Keratinocyte (primary cell): Measurements from ENCODE around the gene ZDHHC12. TPM values are rescaled to one million over a fixed set of nuclear protein-coding genes. Genes with fewer than 3 reads are reported as not detected.

Experiments
- DNase-seq: peaks from one replicate; pipeline ENCODE4 v3.0.0-alpha.2; 2011; ENCODE audit warnings: low read depth, missing footprints, low spot score
- FAIRE-seq: peaks from 2 replicates; lab custom pipeline; 2011; peaks lifted over from hg19 to GRCh38; lab: Jason Lieb, UNC
- H2AFZ ChIP-seq: 2 replicates; pipeline ENCODE4 v1.6.0; 2012; ENCODE audit warnings: low read length, control low read depth, inconsistent platforms; ENCODE audit not compliant: control insufficient read depth
- H3K27ac ChIP-seq: 2 replicates; pipeline ENCODE4 v1.5.1; 2011; ENCODE audit warnings: low read length; ENCODE audit not compliant: control insufficient read depth, insufficient read depth
- H3K27me3 ChIP-seq: 3 replicates; pipeline ENCODE4 v1.6.0; 2011; ENCODE audit warnings: low read length; ENCODE audit not compliant: control insufficient read depth, insufficient read depth; ENCODE audit errors: extremely low read depth
- H3K36me3 ChIP-seq, 2 experiments: 2 replicates in 1 of 2; 3 replicates in 1 of 2; pipeline ENCODE4 v1.5.1; 2011; ENCODE audit warnings: low read length in 2 of 2, mild to moderate bottlenecking in 1 of 2; ENCODE audit not compliant: control insufficient read depth in 2 of 2, insufficient read depth in 2 of 2; ENCODE audit errors: extremely low read depth in 1 of 2
- H3K4me1 ChIP-seq: 3 replicates; pipeline ENCODE4 v1.5.1; 2011; ENCODE audit warnings: low read length; ENCODE audit not compliant: control insufficient read depth, insufficient read depth; ENCODE audit errors: extremely low read depth
- H3K4me2 ChIP-seq: 3 replicates; pipeline ENCODE4 v1.6.0; 2011; ENCODE audit warnings: low read depth, low read length; ENCODE audit not compliant: control insufficient read depth, insufficient read depth; ENCODE audit errors: extremely low read depth
- H3K4me3 ChIP-seq, 3 experiments: fragments of 200-600 bp in 1 of 3; sonication (generic) in 1 of 3; 2 replicates in 2 of 3; 3 replicates in 1 of 3; pipeline ENCODE4 v1.5.1; 2011 to 2016; ENCODE audit warnings: low read length in 3 of 3, mild to moderate bottlenecking in 3 of 3, control low read depth in 2 of 3, inconsistent platforms in 1 of 3, low read depth in 1 of 3, mixed read lengths in 1 of 3, mixed run types in 1 of 3, moderate library complexity in 1 of 3; ENCODE audit not compliant: control insufficient read depth in 2 of 3, insufficient read depth in 2 of 3; ENCODE audit errors: extremely low read depth in 1 of 3
- H3K79me2 ChIP-seq: 2 replicates; pipeline ENCODE4 v1.6.0; 2012; ENCODE audit warnings: low read length; ENCODE audit not compliant: control insufficient read depth, insufficient read depth
- H3K9ac ChIP-seq: 3 replicates; pipeline ENCODE4 v1.6.0; 2011; ENCODE audit warnings: low read length; ENCODE audit not compliant: control insufficient read depth, insufficient read depth; ENCODE audit errors: extremely low read depth
- H3K9me1 ChIP-seq: 3 replicates; pipeline ENCODE4 v1.6.0; 2011; ENCODE audit warnings: low read length; ENCODE audit not compliant: control insufficient read depth, insufficient read depth; ENCODE audit errors: extremely low read depth
- H3K9me3 ChIP-seq: 2 replicates; pipeline ENCODE4 v1.5.1; 2012; ENCODE audit warnings: low read depth, low read length; ENCODE audit not compliant: control insufficient read depth
- H4K20me1 ChIP-seq: 3 replicates; pipeline ENCODE4 v1.6.0; 2011; ENCODE audit warnings: low read length; ENCODE audit not compliant: control insufficient read depth, insufficient read depth; ENCODE audit errors: extremely low read depth
- EZH2 ChIP-seq: IDR thresholded peaks from one replicate; pipeline ENCODE4 v1.6.1; 2012; ENCODE audit warnings: inconsistent platforms, mild to moderate bottlenecking, low read length, moderate library complexity
- dilution Hi-C: fragments of 300-500 bp; cut with MboI; formaldehyde crosslinking; loops from one replicate; pipeline ENCODE4 v1.7.0; 2020; ENCODE audit warnings: low sequenced_read_pairs; ENCODE audit not compliant: extremely low pct_ligation_motif_present
- polyA plus RNA-seq, 5 experiments: library from polyadenylated mRNA; depleted of rRNA in 3 of 5; stranded (reverse) in 3 of 5; stranded (forward) in 1 of 5; unstranded in 1 of 5; fragments of >200 nt; gene quantifications; 1 replicate in 1 of 5; 2 replicates in 3 of 5; 3 replicates in 1 of 5; pipeline versions ENCODE4 v1.2.1 to v1.2.3, GENCODE V29; 2011 to 2012; ENCODE audit warnings: missing spikeins in 2 of 5, low read depth in 1 of 5, low replicate concordance in 1 of 5
- TF ChIP-seq, protein P1 (sequence below), 3 experiments: IDR thresholded peaks in 1 of 3; conservative IDR thresholded peaks in 1 of 3; optimal IDR thresholded peaks in 1 of 3; 2 replicates in 2 of 3; 3 replicates in 1 of 3; pipeline versions ENCODE3 to v1.5.1; 2011; ENCODE audit warnings: low read length in 3 of 3, mild to moderate bottlenecking in 3 of 3, moderate library complexity in 2 of 3, control low read depth in 1 of 3, inconsistent platforms in 1 of 3; ENCODE audit not compliant: insufficient read depth in 2 of 3; ENCODE audit errors: extremely low read depth in 1 of 3

The ZDHHC12 gene
- polyA plus RNA-seq, 1 donor (not counting 4 experiments of a cell fraction or from before 2014, with no cell fraction given): 24.1 TPM

DNA sequence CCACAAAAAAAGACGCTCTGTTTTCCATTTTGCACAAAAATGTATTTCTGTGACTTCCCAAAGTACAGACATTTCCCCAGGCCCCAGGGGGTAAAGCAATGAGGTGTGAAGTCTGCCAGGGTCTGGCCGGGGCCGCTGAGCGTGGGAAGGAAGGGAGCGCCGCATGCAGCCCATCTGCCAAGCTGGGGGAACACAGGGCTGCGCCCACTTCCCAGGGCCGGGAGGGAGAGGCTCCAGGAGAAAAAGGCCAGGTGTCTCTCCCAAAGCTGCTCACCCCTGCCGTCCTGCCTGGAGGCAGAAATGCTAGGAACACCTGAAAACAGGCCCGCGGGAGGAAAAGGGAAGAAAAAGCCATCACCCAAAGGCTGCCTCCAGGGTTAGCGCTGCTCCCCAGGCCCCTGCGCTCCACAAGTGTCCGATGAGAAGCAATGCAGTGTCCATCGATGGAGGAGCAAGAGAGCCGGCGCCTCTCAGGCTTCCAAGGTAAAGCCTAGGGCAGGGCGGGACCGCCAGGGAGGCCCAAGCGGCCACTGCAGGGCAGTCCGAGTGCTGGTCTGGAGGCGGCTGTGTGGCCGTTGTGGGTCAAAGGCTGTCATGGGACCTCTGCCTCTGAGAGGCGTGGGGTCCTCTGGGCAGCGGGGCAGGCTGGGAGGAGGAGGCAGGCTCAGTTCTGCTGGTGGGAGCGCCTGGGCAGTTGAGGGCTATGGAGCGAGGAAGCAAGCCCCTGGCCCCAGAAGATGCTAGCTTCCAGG is 6.0 kb upstream of the ZDHHC12 start:
- FAIRE-seq (no peak), DNase-seq (no peak)
- Histone ChIP-seq H3K9ac (no peak overlapping the region), H3K36me3 (peaks cover 0 to 7% of the 10 kb centered on the region in 2 experiments), H3K79me2 (no peaks in the 10 kb centered on the region), H3K27ac (no peak overlapping the region), H3K27me3 (no peaks in the 10 kb centered on the region), H3K9me3 (no peaks in the 10 kb centered on the region), H4K20me1 (no peaks in the 10 kb centered on the region), H3K4me3 (no peak overlapping the region), H3K4me2 (no peak overlapping the region), H3K4me1 (no peaks in the 10 kb centered on the region), H2AFZ (no peak overlapping the region), H3K9me1 (no peaks in the 10 kb centered on the region)
- no peak for TF ChIP-seq EZH2
- TF ChIP-seq, protein P1, sequence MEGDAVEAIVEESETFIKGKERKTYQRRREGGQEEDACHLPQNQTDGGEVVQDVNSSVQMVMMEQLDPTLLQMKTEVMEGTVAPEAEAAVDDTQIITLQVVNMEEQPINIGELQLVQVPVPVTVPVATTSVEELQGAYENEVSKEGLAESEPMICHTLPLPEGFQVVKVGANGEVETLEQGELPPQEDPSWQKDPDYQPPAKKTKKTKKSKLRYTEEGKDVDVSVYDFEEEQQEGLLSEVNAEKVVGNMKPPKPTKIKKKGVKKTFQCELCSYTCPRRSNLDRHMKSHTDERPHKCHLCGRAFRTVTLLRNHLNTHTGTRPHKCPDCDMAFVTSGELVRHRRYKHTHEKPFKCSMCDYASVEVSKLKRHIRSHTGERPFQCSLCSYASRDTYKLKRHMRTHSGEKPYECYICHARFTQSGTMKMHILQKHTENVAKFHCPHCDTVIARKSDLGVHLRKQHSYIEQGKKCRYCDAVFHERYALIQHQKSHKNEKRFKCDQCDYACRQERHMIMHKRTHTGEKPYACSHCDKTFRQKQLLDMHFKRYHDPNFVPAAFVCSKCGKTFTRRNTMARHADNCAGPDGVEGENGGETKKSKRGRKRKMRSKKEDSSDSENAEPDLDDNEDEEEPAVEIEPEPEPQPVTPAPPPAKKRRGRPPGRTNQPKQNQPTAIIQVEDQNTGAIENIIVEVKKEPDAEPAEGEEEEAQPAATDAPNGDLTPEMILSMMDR (optimal IDR thresholded peaks at IDR 0.05 in 1 of 3, IDR thresholded peaks at IDR 0.05 in 1 of 3, conservative IDR thresholded peaks at IDR 0.05 in 1 of 3; ENCODE audit: extremely low read depth in 1 of 3, insufficient read depth in 2 of 3, low read length in 3 of 3): no peak
- dilution Hi-C loops: no loop called here

DNA sequence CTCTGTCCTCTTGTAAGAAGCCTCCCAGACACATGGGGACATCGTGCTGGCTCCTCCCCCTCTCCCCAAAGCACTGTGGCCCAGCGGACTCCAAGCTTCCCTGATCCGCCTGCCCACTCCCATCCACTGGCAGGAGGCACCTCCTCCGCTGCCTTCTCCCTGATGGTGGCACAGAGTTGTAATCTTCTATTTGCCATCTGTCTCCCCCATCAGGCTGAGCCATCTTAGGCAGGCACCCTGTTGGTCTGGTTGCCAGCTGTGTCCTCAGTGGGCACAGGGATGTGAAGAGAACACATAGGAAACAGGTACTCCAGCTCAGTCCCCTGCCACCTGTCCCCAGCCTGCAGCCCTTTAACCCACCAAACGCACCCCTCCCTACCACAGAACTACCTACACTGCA is 5.4 kb upstream of the ZDHHC12 start:
- Histone ChIP-seq H3K9me3 (no peaks in the 10 kb centered on the region), H4K20me1 (no peaks in the 10 kb centered on the region), H3K27ac (no peak overlapping the region), H2AFZ (no peak overlapping the region), H3K4me2 (no peak overlapping the region), H3K9me1 (no peaks in the 10 kb centered on the region), H3K79me2 (no peaks in the 10 kb centered on the region), H3K4me1 (peaks cover 3% of the 10 kb centered on the region), H3K27me3 (no peaks in the 10 kb centered on the region), H3K9ac (no peak overlapping the region), H3K36me3 (peaks cover 0 to 4% of the 10 kb centered on the region in 2 experiments), H3K4me3 (no peak overlapping the region)
- no peak for FAIRE-seq
- no peak for DNase-seq
- TF ChIP-seq, protein P1 (optimal IDR thresholded peaks at IDR 0.05 in 1 of 3, IDR thresholded peaks at IDR 0.05 in 1 of 3, conservative IDR thresholded peaks at IDR 0.05 in 1 of 3; ENCODE audit: extremely low read depth in 1 of 3, insufficient read depth in 2 of 3, low read length in 3 of 3): no peak
- no peak for TF ChIP-seq EZH2
- dilution Hi-C loops: no loop called here
